CD4-positive, alpha-beta T cell treated with Interleukin-4 for 1 hour (primary cell): ENCODE data around the gene RFX2.
"Not testable (repeated sequence)": the region's sequence is repeated elsewhere in the genome, so short reads cannot be mapped to it uniquely, and the experiment has no call there.

Experiments
- DNase-seq, 2 donors: peaks; one replicate each; pipeline ENCODE4 v3.0.0-alpha.2; 2020 to 2022

RFX2 gene

DNA sequence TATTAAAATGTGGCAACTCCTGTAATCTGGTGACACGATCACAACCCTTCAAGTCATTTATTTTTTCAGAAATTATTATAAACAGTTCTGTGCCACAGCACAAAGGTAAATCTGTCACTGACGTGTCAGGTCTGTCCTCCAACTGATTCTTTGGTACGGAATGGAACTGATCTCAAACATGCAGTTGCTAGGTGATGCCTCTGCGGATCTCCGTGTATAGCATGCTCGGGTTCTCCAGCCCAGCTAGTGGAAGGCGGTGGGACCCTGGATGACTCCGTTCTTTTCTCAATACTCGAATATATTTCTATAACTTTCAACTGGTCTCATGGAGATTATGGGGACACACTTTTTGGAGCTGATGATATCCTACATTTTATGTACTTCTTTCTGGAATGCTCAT lies 143.4 kb downstream of the RFX2 start:
- DNase-seq, result no peak

DNA sequence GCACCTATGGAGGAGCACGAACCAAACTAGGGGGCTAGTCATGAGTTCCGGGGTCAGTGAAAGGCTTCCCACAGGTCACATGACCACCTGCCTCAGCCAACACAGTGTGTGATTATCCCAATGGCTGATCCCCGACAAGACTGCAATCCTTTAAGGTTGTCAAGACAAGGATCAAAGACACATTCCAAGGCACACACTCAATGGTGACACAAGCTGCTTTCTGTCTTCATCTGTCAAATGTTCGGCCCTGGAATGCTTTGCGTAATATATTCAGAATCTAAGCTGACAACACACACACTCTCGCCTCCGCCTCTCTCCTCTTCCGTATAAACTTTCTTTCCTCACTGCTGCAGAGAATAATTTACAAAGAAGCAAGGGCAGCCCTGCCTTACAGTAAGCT lies 144.1 kb downstream of the RFX2 start:
- no peak for DNase-seq

- DNase-seq, result no peak
These were observed 145.3 kb downstream of the RFX2 start for GRCh38 chr19:5964816-5965565.

GRCh38 chr19:5963855-5964254 lies 146.4 kb downstream of the RFX2 start:
- DNase-seq, result no peak

DNA sequence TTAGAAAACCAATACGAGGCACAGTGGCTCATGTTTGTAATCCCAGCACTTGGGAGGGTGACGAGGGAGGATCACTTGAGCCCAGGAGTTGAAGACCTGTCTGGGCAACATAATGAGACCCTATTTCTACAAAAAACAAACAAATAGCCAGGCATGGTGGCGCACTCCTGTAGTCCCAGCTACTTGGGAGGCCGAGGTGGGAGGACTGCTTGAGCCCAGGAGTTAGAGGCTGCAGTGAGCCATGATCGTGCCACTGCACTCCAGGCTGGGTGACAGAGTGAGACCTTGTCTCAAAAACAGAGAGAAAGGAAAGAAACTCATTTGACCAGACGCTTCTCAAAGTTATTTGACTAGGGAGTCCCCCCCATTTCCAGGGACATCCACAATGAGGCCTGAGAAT lies 147.0 kb downstream of the RFX2 start:
- DNase-seq, result not testable (repeated sequence)

DNA sequence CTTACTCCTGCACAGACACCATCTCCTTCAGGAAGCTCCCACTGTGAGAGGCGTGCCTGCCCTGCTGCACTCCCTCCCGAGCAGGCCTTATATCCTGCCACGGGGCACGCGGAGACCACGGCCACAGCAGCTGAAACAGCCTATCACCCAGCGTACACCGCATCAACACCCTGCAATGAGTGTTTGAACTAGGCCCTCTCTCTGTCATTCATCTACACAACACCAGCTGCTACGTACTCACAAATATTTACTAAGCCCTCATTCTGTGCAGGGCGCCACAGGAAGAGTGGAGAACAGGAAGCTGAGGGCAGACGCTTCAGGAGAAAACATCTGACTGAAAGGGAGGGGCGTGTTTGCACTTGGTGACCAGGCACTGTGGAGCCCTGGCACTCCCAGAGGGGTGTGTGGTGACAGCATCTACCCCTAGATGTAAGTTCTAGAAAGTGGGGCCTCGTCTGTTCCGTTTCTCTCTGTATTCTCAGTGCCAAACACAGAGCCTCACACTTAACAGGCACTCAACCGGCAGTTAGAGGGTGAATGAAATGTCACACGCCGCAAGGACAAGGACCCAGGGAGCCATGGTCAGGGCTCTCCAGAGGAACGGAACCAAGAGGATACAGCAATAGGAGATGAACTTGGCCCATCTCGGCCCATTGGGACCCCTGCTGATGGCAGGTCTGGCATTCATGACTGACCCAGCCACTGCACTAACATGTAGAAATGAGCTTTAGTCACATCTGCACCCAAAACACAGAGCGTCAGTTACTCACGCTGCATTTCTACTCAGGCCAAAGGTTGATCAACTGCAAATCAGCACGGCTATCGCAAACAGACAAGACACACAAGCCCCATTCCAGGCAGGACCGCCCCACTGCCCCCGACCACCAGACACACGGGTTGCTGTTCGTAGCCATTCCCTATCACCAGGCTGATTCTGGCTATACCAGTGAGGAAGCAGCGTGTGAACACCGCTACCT lies 148.0 kb downstream of the RFX2 start:
- DNase-seq, result peak; percentile 87 to 89

GRCh38 chr19:5961641-5961968 lies 148.7 kb downstream of the RFX2 start:
- not testable (repeated sequence) for DNase-seq

GRCh38 chr19:5960005-5961001 lies 150.0 kb downstream of the RFX2 start:
- no peak for DNase-seq

- DNase-seq, result no peak
These were observed 150.9 kb downstream of the RFX2 start for GRCh38 chr19:5959260-5960004.

- DNase-seq, result no peak
These were observed 151.5 kb downstream of the RFX2 start for GRCh38 chr19:5958851-5959122.

DNA sequence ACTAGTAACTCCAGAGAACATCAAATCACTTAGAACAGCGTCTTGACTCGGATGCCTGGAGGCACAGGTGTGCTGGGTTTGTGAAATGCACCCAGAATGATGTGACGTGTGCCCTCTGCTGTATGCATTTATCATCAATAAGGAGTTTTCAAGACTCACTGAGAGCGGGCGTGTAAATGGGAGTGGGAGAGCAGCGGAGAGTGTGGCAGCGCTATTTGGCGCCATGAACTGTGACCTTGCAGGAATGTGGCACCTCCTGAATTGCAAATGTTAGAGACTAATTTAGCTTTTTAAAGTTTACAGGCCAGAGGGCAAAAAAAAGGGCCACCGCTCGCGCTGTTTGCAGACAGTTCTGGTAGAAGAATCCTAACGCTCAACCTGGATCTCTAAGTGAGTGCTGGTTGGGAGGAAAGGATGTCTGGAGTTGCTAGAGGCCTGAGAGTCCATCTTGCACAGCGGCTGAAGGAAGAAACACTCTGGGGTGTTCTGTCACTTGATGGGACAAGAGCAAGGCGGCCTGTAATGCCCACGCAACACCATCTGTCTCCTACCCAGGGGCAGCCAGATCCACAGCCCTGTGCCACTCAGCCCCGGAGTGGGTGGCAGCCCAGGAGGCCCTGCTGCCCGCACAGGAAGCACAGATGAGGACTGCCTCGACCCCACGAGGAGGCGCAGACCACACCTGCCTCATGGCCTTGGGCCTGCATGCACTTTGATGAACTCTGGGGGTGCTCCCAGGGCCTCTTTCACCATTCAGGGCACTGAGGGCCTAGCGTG lies 152.0 kb downstream of the RFX2 start:
- no peak for DNase-seq

DNA sequence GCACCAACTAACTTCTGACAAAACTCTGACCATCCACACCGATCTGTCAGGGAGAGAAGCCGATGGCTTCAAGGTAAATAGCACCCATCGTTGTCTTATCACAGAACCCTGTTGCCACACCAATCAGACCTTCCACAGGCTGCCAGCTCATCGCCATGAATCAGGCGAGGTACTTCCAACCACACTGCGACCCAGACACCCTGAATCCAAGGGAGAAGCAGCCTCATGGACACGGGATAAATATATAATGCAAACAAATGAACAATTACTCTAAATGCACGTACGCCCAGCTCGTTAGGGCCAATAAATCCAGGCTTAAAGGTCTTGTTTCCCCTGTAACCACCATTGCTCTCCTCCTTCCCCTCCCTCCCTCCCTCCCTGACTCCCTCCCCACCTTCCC lies 153.1 kb downstream of the RFX2 start:
- DNase-seq, result no peak

- DNase-seq, result no peak
These were observed 153.6 kb downstream of the RFX2 start for GRCh38 chr19:5956728-5957127.

DNA sequence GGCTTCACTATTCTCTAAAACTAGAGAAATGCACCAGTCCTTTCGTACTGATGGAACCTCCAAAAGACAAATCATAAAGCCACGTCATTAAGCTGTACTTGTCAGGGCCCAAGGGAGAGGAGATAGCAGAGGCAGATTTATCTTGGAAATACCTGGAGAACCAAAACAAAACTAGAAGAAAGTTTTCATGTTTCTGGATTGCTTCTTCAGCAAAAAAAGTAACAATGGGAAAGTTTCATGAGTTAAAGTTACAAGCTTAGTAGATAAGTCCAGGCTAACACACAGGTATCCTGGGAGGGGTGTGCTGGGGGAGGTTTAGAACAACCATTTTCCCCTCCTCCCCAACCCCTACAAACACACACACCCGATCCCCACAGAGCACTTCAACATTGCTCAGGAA lies 154.0 kb downstream of the RFX2 start:
- DNase-seq, result no peak

DNA sequence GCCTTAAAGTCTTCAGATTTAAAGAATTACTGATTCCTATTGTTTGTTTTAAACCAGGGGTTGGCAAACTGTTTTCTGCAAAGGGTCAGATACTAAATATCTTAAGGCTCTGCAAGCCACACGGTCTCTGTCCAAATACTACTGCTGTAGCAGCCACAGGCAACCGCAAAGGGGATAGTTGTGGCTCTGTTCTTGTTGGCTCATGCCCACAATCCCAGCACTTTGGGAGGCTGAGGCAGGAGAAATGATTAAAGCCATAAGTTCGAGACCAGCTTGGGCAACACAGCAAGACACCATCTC lies 154.7 kb downstream of the RFX2 start:
- no peak for DNase-seq

DNA sequence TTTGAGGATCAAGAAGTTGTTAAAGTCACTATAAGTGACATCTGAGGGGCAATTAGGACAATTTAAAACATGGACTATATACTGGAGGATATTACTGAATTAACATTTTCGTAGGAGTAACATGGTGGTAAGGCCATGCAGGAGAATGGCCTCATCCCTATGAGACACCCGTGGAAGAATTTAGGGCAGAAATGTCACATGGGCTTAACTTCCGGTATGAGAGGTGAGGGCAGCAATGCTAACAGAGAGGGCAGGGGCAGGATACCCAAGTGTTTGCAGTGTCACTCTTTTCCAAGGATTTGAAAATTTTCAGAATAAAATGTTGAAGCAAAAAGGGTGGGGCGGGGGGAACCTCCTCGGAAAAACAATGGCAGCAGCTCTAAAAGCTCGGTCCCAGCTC lies 156.0 kb downstream of the RFX2 start:
- no peak for DNase-seq

GRCh38 chr19:5953680-5954213 lies 156.6 kb downstream of the RFX2 start:
- DNase-seq, result peak; percentile 17 to 29

DNA sequence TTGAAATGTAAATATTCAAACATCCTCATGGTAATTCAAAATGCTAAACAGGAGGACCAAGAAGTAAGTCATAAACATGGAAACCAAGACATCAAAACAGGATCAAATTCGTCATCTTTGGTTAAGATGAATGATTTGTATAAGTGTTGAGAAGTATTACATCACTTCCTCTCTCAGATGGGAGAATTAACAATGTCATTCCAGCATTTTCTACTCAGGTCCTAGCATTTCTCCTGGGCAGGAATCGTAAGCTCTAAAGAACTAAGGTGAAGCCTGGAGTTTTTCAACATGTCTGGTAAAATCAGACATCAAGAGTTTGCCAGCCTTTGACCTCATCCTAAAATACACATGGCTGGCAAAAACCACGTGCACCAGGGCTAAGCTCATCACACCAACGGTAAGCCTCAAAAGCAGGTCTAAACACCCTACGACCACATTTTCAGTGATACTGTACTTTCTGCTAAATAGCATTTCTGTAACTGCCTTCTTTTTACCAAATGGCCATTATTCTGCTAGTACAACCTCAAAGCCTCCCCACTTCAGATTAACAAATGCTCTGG lies 157.2 kb downstream of the RFX2 start:
- DNase-seq, result no peak

DNA sequence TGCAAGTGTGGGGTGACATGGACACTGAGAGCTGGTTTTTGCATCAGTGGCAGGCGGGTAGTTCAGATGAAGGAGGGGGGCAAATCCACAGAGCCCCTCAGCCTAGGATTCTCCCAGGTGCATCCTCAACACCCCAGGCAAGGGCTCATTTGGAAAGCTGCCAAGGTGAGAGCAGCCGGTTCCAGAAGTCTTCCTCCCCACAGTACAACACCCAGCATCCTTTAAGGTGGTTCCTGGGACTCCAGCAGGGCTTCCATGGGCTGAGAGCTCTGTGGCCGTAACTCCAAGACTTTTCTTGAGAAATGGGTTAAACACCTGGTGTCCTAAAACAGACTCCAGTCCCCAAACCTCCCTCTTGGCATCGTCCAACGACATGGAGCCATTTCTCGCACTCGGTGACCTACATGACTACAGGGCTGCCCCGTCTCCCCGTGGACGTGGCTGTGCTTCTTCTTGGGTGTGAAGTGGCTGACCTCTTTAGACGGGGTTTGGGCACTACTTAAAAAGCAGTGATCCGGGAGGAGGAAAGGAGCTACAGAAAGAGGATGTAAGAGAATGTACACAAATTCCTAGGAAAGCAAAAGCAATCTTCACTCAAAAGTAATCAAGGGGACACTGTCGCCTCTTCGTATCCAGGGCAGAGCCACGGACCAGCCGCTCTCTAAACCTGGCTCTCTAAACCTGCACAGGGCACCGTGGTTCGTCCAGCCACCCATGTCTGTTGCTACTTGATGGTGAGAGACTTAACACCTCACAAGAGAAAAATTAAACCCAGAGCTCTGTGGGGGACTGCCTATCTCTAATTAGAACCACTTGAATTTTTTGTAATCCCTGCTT lies 157.9 kb downstream of the RFX2 start:
- no peak for DNase-seq

GRCh38 chr19:5951338-5951861 lies 158.9 kb downstream of the RFX2 start:
- peak in 1 of 2 donors; percentile 31 for DNase-seq
